Hematopoietic multipotent progenitor cell treated with erythropoietin and hydrocortisone succinate and interleukin-3 and kit ligand, for 8 days (in vitro differentiated cells): ENCODE measurements around the gene PCDHAC2.

Source experiments
- DNase-seq: peaks from one replicate; pipeline ENCODE4 v3.0.0-alpha.2; 2015

PCDHAC2 gene

DNA sequence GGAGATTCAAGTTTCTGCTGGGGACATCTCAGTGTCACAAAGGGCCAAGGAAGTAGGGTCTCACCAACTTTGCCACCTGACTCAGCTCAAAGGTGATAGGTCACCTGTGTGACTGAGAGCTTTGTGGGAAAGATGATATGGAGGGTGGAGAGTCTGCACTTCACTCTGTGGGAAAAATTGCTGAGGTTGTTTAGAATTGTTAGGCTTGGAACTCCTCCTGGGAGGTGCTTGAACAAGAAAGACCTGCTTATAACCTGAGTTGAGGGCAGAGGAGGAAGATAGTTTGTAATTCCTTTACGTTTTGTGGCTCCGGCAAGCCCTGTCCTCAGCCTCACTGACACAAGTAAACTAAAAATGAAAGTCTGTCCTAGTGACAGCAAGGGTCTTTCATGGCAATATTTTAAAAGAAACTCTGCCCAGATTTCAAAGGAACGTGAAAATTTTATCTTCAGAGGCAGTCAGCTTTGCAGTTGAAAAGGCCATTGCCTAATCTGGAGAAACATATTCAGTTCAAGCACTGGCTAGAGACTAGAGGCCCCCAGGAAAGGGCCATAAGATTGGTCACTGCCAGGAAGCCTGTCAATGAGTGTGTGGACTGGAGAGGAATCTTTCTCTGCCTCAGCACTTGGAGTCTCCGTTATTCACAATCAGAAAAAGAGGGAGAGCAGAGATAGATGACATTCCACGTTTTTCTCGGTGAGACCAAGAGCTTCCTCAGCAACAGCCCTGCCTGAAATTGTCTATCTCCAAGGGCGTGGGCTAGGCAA lies 23.2 kb downstream of the PCDHAC2 start:
- no peak for DNase-seq

DNA sequence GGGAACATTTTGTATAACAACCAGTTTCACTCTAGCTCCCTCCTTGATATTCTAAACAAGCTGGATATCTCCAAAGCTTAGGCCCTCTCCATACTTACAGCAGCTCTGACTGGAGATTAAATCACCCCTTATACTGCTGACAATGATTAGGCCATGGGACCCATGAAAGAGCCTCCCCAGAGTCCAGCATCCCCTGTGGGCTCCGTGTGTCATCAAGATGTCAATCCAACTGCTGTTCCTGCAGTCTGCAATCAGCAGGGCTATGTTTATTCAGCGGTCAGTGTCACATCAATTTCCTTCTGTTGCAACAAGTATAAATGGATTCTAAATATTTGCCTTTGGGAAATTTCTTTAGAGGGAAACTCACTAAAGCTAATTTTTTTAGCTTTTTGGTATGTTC lies 26.6 kb downstream of the PCDHAC2 start:
- DNase-seq: no peak

DNA sequence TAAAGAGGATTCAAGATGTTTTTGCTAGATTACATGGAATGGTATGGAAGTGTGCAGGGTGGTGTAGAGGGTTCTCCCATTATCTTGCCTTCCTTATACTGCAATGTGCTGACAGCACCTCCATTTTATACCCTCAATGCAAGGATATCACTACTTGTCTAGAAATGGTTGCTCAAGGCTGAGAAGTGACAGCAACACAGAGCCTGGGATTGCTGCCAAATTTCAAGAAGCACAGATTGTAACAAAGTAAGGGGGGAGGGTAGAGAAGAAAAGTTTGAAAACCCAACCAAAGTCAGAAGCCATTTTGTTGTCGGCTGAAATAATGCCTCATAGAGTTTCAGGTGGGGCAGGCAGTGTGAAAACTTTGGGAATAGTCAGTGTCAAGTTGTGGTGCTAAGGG lies 29.8 kb downstream of the PCDHAC2 start:
- DNase-seq: no peak

DNA sequence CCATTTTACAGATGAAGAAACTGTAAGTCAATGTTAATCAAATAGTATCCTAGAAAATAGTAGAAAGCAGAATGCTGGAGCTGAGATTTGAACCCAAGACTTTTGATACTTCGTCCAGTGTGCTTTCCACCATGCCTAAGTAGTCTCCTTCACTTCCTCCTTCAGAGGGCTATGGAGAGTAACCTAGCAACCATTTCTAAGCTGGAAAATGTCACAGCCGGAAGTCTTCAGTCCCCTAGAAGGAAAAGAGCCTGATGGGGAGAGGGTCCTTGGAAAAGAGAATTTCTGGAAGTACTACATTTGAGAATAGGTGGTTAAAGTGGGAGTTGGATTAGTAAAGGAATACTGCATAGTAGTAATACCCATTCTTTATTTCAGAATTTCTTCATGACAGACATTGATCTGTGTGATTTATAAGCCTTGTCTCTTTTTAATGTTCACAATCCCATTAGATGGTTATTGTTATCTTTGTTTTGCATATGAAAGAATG lies 32.7 kb downstream of the PCDHAC2 start:
- DNase-seq: no peak

DNA sequence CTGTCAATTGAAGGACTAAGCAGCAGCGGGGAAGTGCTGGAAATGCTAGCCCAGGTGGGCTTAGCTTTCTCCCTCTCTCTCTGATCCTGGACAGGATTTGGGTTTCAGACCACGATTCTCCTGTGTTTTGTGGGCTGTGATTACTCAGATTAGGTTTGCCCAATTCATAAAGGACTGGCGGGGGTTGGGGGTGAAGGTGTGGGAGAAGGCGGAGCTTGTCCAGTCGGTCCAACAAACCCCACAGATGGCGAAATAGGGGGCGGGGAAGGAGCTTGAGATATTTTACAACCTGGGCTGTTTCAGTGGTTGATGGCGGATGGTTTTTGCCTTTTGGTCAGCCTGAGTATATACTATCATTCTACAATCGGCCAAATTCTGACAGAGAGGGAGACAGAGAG lies 35.2 kb downstream of the PCDHAC2 start:
- DNase-seq: no peak

DNA sequence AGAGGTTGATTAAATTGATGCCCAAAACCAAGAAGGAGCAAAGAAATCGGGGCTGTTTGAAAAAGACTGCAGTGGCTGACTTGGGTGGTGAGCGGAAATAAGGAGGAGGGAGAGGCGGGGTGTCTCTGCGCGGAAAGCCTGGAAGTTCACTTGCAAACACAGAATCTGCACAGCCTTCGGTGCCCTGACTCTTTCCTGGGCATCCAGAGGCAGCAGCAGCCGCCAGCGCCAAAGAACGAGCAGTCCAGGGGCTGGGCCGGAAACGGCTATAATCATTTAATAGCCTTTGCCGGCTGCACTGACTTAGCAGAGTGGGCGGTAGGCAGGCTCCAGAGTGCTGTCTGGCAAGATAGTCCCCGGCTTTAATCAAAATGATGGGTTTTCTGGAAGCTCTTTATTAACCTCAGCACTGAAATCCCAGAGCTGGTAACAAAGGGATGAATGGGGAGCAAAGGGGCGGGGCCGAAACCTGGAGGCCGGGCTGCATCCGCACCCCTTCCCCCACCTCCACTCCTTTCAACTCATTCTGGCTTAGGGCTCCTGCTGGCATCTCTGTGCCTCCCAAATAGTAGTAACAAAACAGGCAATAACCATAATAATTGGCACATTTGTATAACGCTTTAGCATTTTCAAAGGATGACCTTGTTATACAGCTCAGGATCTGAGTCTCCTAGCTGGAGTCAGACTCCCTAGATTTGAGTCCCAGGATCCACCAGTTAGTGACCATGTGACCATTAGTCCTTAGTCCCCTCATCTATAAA lies 35.7 kb downstream of the PCDHAC2 start:
- no peak for DNase-seq

DNA sequence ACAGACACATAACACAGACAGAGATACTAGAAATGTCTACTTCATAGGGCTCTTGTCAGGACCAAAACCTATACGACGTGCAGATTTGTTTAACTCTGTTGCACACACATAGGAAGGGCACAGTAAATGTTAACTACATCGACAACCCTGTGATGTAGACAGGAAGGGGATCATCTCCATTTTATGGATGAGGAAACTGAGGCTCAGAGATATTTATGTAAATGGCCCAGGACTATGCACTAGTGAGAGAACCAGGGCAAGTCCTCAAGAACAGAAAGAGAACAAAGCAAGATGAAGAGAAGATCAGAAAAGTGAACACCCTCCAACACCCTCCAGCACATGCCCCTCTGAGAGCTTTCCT lies 36.3 kb downstream of the PCDHAC2 start:
- DNase-seq: no peak

DNA sequence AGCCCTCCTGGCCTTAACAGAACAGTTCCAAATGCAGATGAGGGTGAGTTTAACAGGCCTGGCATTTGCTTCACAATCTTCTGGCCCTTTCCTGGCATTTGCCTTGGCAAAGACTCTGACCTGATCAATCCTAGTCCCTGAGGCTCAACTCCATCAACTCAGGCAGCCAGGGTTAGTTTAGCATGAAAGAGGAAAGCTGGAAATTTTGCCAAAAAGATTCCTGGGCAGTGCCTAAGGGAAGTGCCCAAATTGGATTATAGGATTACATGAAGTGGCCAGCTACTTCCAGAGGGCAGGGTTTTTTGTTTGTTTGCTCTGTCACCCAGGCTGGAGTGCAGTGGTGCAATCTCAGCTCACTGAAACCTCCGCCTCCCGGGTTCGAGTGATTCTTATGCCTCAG lies 36.8 kb downstream of the PCDHAC2 start:
- no peak for DNase-seq

DNA sequence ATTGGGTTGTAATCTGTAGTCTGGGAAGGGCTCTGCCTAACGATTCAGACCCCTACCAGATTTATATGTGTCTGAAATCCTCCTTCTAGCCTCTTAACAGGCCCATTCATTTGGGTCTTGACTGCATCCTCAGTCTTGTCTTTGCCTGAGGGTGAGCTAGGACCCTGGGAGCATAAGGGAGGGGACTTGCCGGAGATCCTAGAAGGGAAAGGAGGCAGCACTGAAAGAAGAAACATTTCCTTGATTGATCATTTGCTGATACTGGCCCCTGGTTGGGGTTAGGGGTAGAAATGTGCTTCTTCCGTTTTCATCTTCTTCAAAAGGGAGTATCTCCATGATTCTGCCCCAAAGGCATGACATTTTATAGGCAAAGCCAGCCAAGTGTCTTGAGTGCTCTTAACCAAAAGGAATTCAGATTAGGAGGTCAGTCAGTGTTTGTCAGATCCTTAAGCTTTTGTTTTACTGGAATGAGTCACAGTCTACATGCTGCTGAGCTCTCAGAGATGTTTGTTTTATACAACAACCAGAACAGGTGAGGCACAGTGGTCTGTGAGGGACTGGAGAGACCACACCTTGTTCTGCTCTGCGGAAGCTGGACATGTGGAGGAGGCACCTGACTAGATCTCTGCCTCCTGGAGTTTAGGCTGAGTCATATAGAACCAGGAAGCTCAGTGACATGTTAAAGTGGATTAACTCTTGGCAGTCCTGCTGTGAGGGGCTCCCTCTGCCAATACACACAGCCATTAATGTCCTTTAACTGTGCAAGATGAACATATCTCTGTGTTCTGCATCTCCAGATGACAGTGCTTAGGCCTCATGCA lies 37.7 kb downstream of the PCDHAC2 start:
- DNase-seq: no peak

DNA sequence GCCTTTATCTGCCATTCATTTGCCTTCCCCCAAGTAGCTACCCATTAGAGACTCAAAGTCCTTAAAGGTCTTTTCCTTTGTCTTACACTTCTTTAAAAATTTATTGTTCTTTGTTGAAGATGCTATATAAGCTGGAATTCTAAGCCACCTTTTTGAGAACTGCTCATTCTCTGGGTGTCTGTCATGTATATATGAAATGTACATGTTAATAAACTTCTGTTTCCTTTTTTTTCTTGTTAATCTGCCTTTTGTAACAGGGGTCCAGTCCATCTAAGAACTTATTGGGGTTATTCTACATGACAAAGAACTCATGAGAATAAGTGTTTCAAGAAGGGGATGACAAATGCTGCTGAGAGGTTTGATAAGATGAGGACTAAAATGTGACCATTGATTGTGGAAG lies 41.5 kb downstream of the PCDHAC2 start:
- no peak for DNase-seq

DNA sequence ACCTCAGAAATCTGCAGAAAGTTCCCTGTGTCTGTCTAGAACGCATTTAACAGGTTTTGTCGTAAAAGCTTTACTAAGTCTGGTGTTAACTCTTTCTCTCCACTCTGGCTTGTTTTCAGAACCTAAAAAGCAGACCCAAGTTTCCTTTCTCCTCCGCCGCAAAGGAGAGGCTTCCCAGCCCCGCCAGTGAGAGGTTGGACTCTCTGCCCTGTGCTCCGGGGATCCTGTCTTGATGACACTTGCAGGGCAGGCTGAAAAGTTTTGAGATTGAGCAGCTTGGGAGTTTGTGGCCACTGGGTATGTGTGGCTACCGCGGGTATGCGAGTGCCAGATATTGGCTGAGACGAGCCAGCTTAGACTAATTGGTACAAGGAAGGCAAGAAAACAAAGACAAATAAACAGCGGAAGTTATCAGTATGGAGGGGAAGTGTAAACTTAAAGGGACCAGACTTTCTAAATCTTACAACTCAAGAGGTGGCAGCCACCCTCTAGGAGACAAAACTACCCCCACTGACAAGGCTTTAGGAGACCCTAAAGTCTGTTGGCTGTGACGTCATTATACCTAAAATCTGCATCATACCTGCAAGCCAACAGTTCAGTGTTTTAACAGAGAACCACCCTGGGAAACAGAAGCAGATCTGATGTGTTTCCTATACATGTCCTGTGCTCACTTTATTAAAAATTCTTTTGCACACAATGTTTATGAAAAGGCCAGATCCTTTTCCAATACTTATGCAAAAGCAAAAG lies 43.9 kb downstream of the PCDHAC2 start:
- no peak for DNase-seq

DNA sequence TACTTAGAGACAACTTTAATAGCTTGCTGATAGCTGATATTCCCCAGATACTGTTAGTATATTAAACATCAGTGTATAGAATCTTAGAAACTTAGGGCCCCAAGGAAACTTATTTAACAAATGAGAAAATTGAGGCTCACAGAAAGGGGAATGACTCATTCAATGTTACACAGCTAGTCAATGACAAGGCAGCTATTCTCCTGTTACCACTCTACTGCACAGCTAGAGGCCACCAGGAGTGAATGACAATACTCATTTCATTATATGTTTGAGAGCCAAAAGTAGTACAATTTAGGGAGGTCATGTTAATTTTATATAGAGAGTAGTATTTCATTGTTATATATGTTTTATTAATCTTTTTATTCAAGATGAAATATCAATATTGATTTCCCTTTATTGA lies 51.7 kb downstream of the PCDHAC2 start:
- DNase-seq: no peak
